ENCODE results near the gene KATNA1. TPM values are rescaled to one million over a fixed set of nuclear protein-coding genes. Genes with fewer than 3 reads are reported as not detected.
A peak's percentile ranks its signal among the peaks of the same experiment; 100 is the strongest.

KATNA1 gene
- polyA plus RNA-seq, 4 donors: 7.8 to 18.4 (median 13.5) TPM

GRCh38 chr6:149593408-149593807 lies 55.1 kb downstream of the KATNA1 start:
- peaks cover 5 to 37% (median 14%) of the 10 kb centered on the region in 3 donors for H3K36me3 ChIP-seq (ENCODE audit: control insufficient read depth in 3 of 3, insufficient read depth in 2 of 3, low read depth in 1 of 3, low read length in 3 of 3)
- 97 to 100% (median 98%) methylated on average over 1 of the region's 1 CpG for WGBS, 3 donors
- DNase-seq: no peak
- H3K27ac ChIP-seq (ENCODE audit: low read depth in 1 of 3, low read length in 2 of 3): no peak overlapping the region
- no peaks in the 10 kb centered on the region for H3K27me3 ChIP-seq (ENCODE audit: control insufficient read depth in 3 of 3, insufficient read depth in 3 of 3, low read length in 3 of 3)
- H3K9me3 ChIP-seq (ENCODE audit: control insufficient read depth in 2 of 2, insufficient read depth in 1 of 2, low read depth in 1 of 2, low read length in 1 of 2): no peaks in the 10 kb centered on the region
- no peak for FAIRE-seq
- peaks cover 0 to 4% (median 0%) of the 10 kb centered on the region in 3 donors for H3K4me1 ChIP-seq (ENCODE audit: control insufficient read depth in 3 of 3, insufficient read depth in 2 of 3, low read depth in 1 of 3, low read length in 2 of 3)
- H3K4me3 ChIP-seq (ENCODE audit: low read depth in 1 of 3, low read length in 3 of 3): no peak overlapping the region

DNA sequence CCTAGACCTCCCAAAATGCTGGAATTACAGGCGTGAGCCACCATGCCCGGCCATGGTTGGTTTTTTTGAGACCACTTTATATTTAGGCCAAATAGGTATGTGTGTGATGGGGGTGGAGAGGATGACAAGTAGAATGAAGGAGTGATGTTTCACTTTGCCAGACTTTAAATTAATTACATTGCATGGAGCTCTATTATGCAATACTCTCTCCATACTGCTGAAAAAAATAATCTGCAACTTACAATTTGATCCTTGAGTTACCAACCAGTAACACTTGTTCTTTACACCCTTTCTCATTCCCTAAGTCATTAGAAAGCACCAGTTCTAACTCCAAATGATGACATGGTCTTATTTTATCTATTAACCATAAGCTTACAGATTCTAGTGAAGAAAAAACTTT lies 55.5 kb downstream of the KATNA1 start:
- Histone ChIP-seq H3K4me1 (ENCODE audit: control insufficient read depth in 3 of 3, insufficient read depth in 2 of 3, low read depth in 1 of 3, low read length in 2 of 3) (peaks cover 0 to 4% (median 0%) of the 10 kb centered on the region in 3 donors), H3K27me3 (ENCODE audit: control insufficient read depth in 3 of 3, insufficient read depth in 3 of 3, low read length in 3 of 3) (no peaks in the 10 kb centered on the region), H3K4me3 (ENCODE audit: low read depth in 1 of 3, low read length in 3 of 3) (no peak overlapping the region), H3K36me3 (ENCODE audit: control insufficient read depth in 3 of 3, insufficient read depth in 2 of 3, low read depth in 1 of 3, low read length in 3 of 3) (peaks cover 5 to 34% (median 14%) of the 10 kb centered on the region in 3 donors), H3K9me3 (ENCODE audit: control insufficient read depth in 2 of 2, insufficient read depth in 1 of 2, low read depth in 1 of 2, low read length in 1 of 2) (no peaks in the 10 kb centered on the region), H3K27ac (ENCODE audit: low read depth in 1 of 3, low read length in 2 of 3) (no peak overlapping the region)
- WGBS, 3 donors: 90 to 97% (median 95%) methylated on average over 2 of the region's 2 CpGs
- no peak for DNase-seq
- FAIRE-seq: no peak

DNA sequence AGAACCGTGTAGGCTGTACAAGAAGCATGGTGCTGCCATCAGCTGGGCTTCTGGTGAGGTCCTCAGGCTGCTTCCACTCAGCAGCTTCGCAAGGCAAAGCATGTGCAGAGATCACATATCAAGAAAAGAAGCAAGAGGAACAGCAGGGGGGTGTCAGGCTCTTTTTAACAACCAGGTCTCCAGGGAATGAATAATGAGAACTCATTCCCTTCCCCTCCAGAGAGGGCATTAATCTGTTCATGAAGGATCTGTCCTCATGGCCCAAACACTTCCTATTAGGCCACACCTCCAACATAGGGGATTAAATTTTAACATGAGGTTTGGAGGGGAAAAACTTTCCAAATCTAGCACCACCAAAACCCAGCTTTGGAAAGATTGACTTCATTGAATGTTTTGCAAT lies 62.4 kb downstream of the KATNA1 start:
- no peak overlapping the region for H3K4me3 ChIP-seq (ENCODE audit: low read depth in 1 of 3, low read length in 3 of 3)
- WGBS, 3 donors: 94 to 99% (median 95%) methylated on average over 2 of the region's 2 CpGs
- H3K9me3 ChIP-seq (ENCODE audit: control insufficient read depth in 2 of 2, insufficient read depth in 1 of 2, low read depth in 1 of 2, low read length in 1 of 2): no peaks in the 10 kb centered on the region
- no peaks in the 10 kb centered on the region for H3K27me3 ChIP-seq (ENCODE audit: control insufficient read depth in 3 of 3, insufficient read depth in 3 of 3, low read length in 3 of 3)
- no peak overlapping the region for H3K27ac ChIP-seq (ENCODE audit: low read depth in 1 of 3, low read length in 2 of 3)
- FAIRE-seq (no peak), DNase-seq (no peak)
- H3K36me3 ChIP-seq (ENCODE audit: control insufficient read depth in 3 of 3, insufficient read depth in 2 of 3, low read depth in 1 of 3, low read length in 3 of 3): peaks cover 7 to 40% (median 7%) of the 10 kb centered on the region in 3 donors
- no peaks in the 10 kb centered on the region for H3K4me1 ChIP-seq (ENCODE audit: control insufficient read depth in 3 of 3, insufficient read depth in 2 of 3, low read depth in 1 of 3, low read length in 2 of 3)

GRCh38 chr6:149581349-149581748 lies 67.2 kb downstream of the KATNA1 start:
- 97 to 98% (median 98%) methylated on average over 5 of the region's 5 CpGs for WGBS, 3 donors
- Histone ChIP-seq H3K27ac (ENCODE audit: low read depth in 1 of 3, low read length in 2 of 3) (no peak overlapping the region), H3K4me3 (ENCODE audit: low read depth in 1 of 3, low read length in 3 of 3) (no peak overlapping the region), H3K9me3 (ENCODE audit: control insufficient read depth in 2 of 2, insufficient read depth in 1 of 2, low read depth in 1 of 2, low read length in 1 of 2) (no peaks in the 10 kb centered on the region), H3K36me3 (ENCODE audit: control insufficient read depth in 3 of 3, insufficient read depth in 2 of 3, low read depth in 1 of 3, low read length in 3 of 3) (peaks cover 4 to 28% (median 5%) of the 10 kb centered on the region in 3 donors), H3K4me1 (ENCODE audit: control insufficient read depth in 3 of 3, insufficient read depth in 2 of 3, low read depth in 1 of 3, low read length in 2 of 3) (no peaks in the 10 kb centered on the region), H3K27me3 (ENCODE audit: control insufficient read depth in 3 of 3, insufficient read depth in 3 of 3, low read length in 3 of 3) (no peaks in the 10 kb centered on the region)
- FAIRE-seq: no peak
- no peak for DNase-seq

DNA sequence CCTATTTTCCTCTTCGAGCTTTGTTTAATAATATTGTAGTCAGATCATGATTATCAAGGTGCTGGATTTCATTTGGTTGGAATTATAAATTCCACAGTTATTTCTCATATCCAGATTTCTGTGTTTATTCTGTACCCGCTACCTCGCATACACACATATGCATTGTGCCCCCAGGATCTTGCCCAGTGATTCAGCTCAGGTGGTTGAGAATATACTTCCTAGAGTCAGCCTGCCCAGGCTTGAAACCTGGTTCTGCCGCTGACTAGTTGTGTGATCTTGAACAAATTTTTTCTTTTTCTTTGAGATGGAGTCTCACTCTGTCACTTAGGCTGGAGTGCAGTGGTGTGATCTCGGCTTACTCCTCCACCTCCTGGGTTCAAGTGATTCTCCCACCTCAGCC lies 67.6 kb downstream of the KATNA1 start:
- H3K27ac ChIP-seq (ENCODE audit: low read depth in 1 of 3, low read length in 2 of 3): no peak overlapping the region
- peaks cover 4 to 27% (median 5%) of the 10 kb centered on the region in 3 donors for H3K36me3 ChIP-seq (ENCODE audit: control insufficient read depth in 3 of 3, insufficient read depth in 2 of 3, low read depth in 1 of 3, low read length in 3 of 3)
- FAIRE-seq: no peak
- DNase-seq: no peak
- H3K9me3 ChIP-seq (ENCODE audit: control insufficient read depth in 2 of 2, insufficient read depth in 1 of 2, low read depth in 1 of 2, low read length in 1 of 2): no peaks in the 10 kb centered on the region
- no peaks in the 10 kb centered on the region for H3K4me1 ChIP-seq (ENCODE audit: control insufficient read depth in 3 of 3, insufficient read depth in 2 of 3, low read depth in 1 of 3, low read length in 2 of 3)
- no peaks in the 10 kb centered on the region for H3K27me3 ChIP-seq (ENCODE audit: control insufficient read depth in 3 of 3, insufficient read depth in 3 of 3, low read length in 3 of 3)
- H3K4me3 ChIP-seq (ENCODE audit: low read depth in 1 of 3, low read length in 3 of 3): no peak overlapping the region
- WGBS, 3 donors: 97 to 100% (median 97%) methylated on average over 5 of the region's 5 CpGs

DNA sequence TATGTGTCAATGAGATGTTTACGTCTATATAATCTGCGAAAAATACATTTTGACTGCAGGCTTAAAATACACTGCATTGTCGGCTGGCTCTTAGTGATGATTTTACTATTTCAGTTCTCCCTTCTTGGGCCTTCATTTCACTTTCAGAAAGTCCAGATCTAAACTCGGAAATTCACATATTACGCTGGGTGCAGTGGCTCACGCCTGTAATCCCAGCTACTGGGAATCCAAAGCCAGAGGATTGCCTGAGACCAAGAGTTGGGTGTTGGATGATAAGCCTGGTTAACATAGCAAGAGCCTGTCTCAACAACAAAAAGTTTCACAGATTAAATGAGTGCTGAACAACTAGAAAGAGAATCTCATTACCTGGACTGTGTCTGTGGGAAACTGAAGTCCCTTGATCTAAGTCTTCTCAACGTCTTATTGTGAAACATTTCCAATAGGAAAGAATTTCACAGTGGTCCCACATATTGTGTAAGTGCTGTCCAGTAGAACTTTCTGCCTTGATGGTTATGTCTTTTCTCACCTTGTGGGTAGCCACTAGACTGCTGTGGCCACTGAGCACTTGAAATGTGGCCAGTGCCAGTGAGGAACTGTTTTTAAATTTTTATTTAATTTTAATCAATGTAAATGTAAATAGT lies 80.4 kb downstream of the KATNA1 start:
- whole genome bisulfite sequencing, 3 donors: 84 to 85% (median 85%) methylated on average over 7 of the region's 7 CpGs

GRCh38 chr6:149567194-149567586 lies 81.3 kb downstream of the KATNA1 start:
- Histone ChIP-seq H3K27ac (ENCODE audit: low read depth in 1 of 3, low read length in 2 of 3) (peak overlapping the region; percentile 91 to 93 (median 92)), H3K4me3 (ENCODE audit: low read depth in 1 of 3, low read length in 3 of 3) (peak overlapping the region; percentile 94 to 100 (median 98)), H3K36me3 (ENCODE audit: control insufficient read depth in 3 of 3, insufficient read depth in 2 of 3, low read depth in 1 of 3, low read length in 3 of 3) (no peaks in the 10 kb centered on the region), H3K9me3 (ENCODE audit: control insufficient read depth in 2 of 2, insufficient read depth in 1 of 2, low read depth in 1 of 2, low read length in 1 of 2) (no peaks in the 10 kb centered on the region), H3K4me1 (ENCODE audit: control insufficient read depth in 3 of 3, insufficient read depth in 2 of 3, low read depth in 1 of 3, low read length in 2 of 3) (peaks cover 0 to 4% (median 0%) of the 10 kb centered on the region in 3 donors), H3K27me3 (ENCODE audit: control insufficient read depth in 3 of 3, insufficient read depth in 3 of 3, low read length in 3 of 3) (no peaks in the 10 kb centered on the region)
- FAIRE-seq (no peak), DNase-seq (no peak)
- WGBS, 3 donors: 12 to 26% (median 16%) methylated on average over 12 of the region's 12 CpGs

More for the DNA sequence above, 80.4 kb downstream of the KATNA1 start:
- Histone ChIP-seq H3K4me3 (ENCODE audit: low read depth in 1 of 3, low read length in 3 of 3) (no peak overlapping the region), H3K9me3 (ENCODE audit: control insufficient read depth in 2 of 2, insufficient read depth in 1 of 2, low read depth in 1 of 2, low read length in 1 of 2) (no peaks in the 10 kb centered on the region), H3K4me1 (ENCODE audit: control insufficient read depth in 3 of 3, insufficient read depth in 2 of 3, low read depth in 1 of 3, low read length in 2 of 3) (peaks cover 0 to 4% (median 0%) of the 10 kb centered on the region in 3 donors), H3K36me3 (ENCODE audit: control insufficient read depth in 3 of 3, insufficient read depth in 2 of 3, low read depth in 1 of 3, low read length in 3 of 3) (peaks cover 0 to 6% (median 0%) of the 10 kb centered on the region in 3 donors), H3K27me3 (ENCODE audit: control insufficient read depth in 3 of 3, insufficient read depth in 3 of 3, low read length in 3 of 3) (no peaks in the 10 kb centered on the region), H3K27ac (ENCODE audit: low read depth in 1 of 3, low read length in 2 of 3) (no peak overlapping the region)
- FAIRE-seq (no peak), DNase-seq (no peak)

- FAIRE-seq: no peak
- WGBS, 3 donors: 0% methylated on average over 71 to 81 of the region's 81 CpGs
- no peaks in the 10 kb centered on the region for H3K27me3 ChIP-seq (ENCODE audit: control insufficient read depth in 3 of 3, insufficient read depth in 3 of 3, low read length in 3 of 3)
- H3K9me3 ChIP-seq (ENCODE audit: control insufficient read depth in 2 of 2, insufficient read depth in 1 of 2, low read depth in 1 of 2, low read length in 1 of 2): no peaks in the 10 kb centered on the region
- H3K27ac ChIP-seq (ENCODE audit: low read depth in 1 of 3, low read length in 2 of 3): peak overlapping the region; percentile 91 to 93 (median 92)
- H3K4me1 ChIP-seq (ENCODE audit: control insufficient read depth in 3 of 3, insufficient read depth in 2 of 3, low read depth in 1 of 3, low read length in 2 of 3): peaks cover 0 to 4% (median 0%) of the 10 kb centered on the region in 3 donors
- no peaks in the 10 kb centered on the region for H3K36me3 ChIP-seq (ENCODE audit: control insufficient read depth in 3 of 3, insufficient read depth in 2 of 3, low read depth in 1 of 3, low read length in 3 of 3)
- DNase-seq: peak; percentile 54 to 74
- H3K4me3 ChIP-seq (ENCODE audit: low read depth in 1 of 3, low read length in 3 of 3): peak overlapping the region; percentile 94 to 100 (median 98)
Measured at GRCh38 chr6:149566410-149567193, 81.9 kb downstream of the KATNA1 start.
